Measurements from ENCODE around the gene THAP9. TPM values are rescaled to one million over a fixed set of nuclear protein-coding genes. Genes with fewer than 3 reads are reported as not detected.
A peak's percentile ranks its signal among the peaks of the same experiment; 100 is the strongest.
"Not testable (repeated sequence)": the region's sequence is repeated elsewhere in the genome, so short reads cannot be mapped to it uniquely, and the experiment has no call there.

The THAP9 gene
- 1 to 10 TPM; 2.7 to 3.9 TPM for total RNA-seq

- peak within 1 kb of the TSS; percentile 76 for H3K4me3 ChIP-seq
- no peaks in the 10 kb centered on the region for H3K27me3 ChIP-seq (replicated peaks; ENCODE audit: insufficient read depth)
- DNase-seq (ENCODE audit: low spot score): peak; percentile 96
- H3K27ac ChIP-seq: peak within 1 kb of the TSS; percentile 96 to 99
- no peak for TF ChIP-seq CTCF (IDR thresholded peaks at IDR 0.05)
- peak; percentile 99 for ATAC-seq (ENCODE audit: insufficient number of reproducible peaks, low FRiP score, low read depth)
- no peaks in the 10 kb centered on the region for H3K36me3 ChIP-seq
- no peaks in the 10 kb centered on the region for H3K9me3 ChIP-seq
- H3K4me1 ChIP-seq (ENCODE audit: control insufficient read depth in 1 of 2, low read depth in 2 of 2): peaks cover 19 to 31% of the 10 kb centered on the region in 2 donors
Measured at GRCh38 chr4:82900411-82901182, at the start of gene THAP9. TSS of gene THAP9 (plus strand) at chr4:82900735. CDS start at chr4:82900803, 68 bp downstream.

- ATAC-seq (ENCODE audit: insufficient number of reproducible peaks, low FRiP score, low read depth) (no peak), DNase-seq (ENCODE audit: low spot score) (no peak)
- no peaks in the 10 kb centered on the region for H3K9me3 ChIP-seq
- no peak for TF ChIP-seq CTCF (IDR thresholded peaks at IDR 0.05)
- no peaks in the 10 kb centered on the region for H3K27me3 ChIP-seq (replicated peaks; ENCODE audit: insufficient read depth)
- no peaks in the 10 kb centered on the region for H3K4me1 ChIP-seq (ENCODE audit: control insufficient read depth in 1 of 2, low read depth in 2 of 2)
- peaks cover 60% of the 10 kb centered on the region for H3K36me3 ChIP-seq
- no peak overlapping the region for H3K4me3 ChIP-seq
- no peak overlapping the region for H3K27ac ChIP-seq
Measured at GRCh38 chr4:82851318-82851717, 49.2 kb upstream of the THAP9 start.

- Histone ChIP-seq H3K4me3 (no peak overlapping the region), H3K9me3 (no peaks in the 10 kb centered on the region), H3K4me1 (ENCODE audit: control insufficient read depth in 1 of 2, low read depth in 2 of 2) (no peaks in the 10 kb centered on the region), H3K27me3 (replicated peaks; ENCODE audit: insufficient read depth) (no peaks in the 10 kb centered on the region), H3K27ac (no peak overlapping the region), H3K36me3 (peaks cover 60% of the 10 kb centered on the region)
- no peak for DNase-seq (ENCODE audit: low spot score)
- ATAC-seq (ENCODE audit: insufficient number of reproducible peaks, low FRiP score, low read depth): no peak
- TF ChIP-seq CTCF (IDR thresholded peaks at IDR 0.05): peak; percentile 16
Measured at GRCh38 chr4:82851885-82852750, 48.4 kb upstream of the THAP9 start.

GRCh38 chr4:82852751-82853285 is 47.7 kb upstream of the THAP9 start:
- Histone ChIP-seq H3K4me1 (ENCODE audit: control insufficient read depth in 1 of 2, low read depth in 2 of 2) (no peaks in the 10 kb centered on the region), H3K27me3 (replicated peaks; ENCODE audit: insufficient read depth) (no peaks in the 10 kb centered on the region), H3K4me3 (no peak overlapping the region), H3K27ac (no peak overlapping the region), H3K9me3 (no peaks in the 10 kb centered on the region), H3K36me3 (peaks cover 60% of the 10 kb centered on the region)
- ATAC-seq (ENCODE audit: insufficient number of reproducible peaks, low FRiP score, low read depth) (no peak), DNase-seq (ENCODE audit: low spot score) (no peak)
- TF ChIP-seq CTCF (IDR thresholded peaks at IDR 0.05): no peak

- not testable (repeated sequence) for ATAC-seq (ENCODE audit: insufficient number of reproducible peaks, low FRiP score, low read depth); DNase-seq (ENCODE audit: low spot score); H3K27ac ChIP-seq; H3K27me3 ChIP-seq (replicated peaks; ENCODE audit: insufficient read depth); H3K9me3 ChIP-seq; H3K4me3 ChIP-seq; H3K4me1 ChIP-seq (ENCODE audit: control insufficient read depth in 1 of 2, low read depth in 2 of 2)
- peaks cover 20% of the 10 kb centered on the region for H3K36me3 ChIP-seq
Measured at GRCh38 chr4:82860487-82860886, 40.0 kb upstream of the THAP9 start.

All from thoracic aorta (tissue), 2 donors.